Muscle layer of colon (tissue), 2 donors: ENCODE data around the gene LSMEM2.
"Not testable (repeated sequence)": the region's sequence is repeated elsewhere in the genome, so short reads cannot be mapped to it uniquely, and the experiment has no call there.

Source experiments
- H3K27ac ChIP-seq: one replicate; pipeline ENCODE4 v1.7.0; 2013; ENCODE audit warnings: low read depth, mild to moderate bottlenecking, low read length, moderate library complexity
- H3K27me3 ChIP-seq, 2 donors: one replicate each; pipeline ENCODE4 v1.7.0; 2013; ENCODE audit warnings: low read length in 2 of 2, mild to moderate bottlenecking in 2 of 2; ENCODE audit not compliant: insufficient read depth in 2 of 2, control insufficient read depth in 1 of 2
- H3K36me3 ChIP-seq: one replicate; pipeline ENCODE4 v1.7.0; 2013; ENCODE audit warnings: mild to moderate bottlenecking, low read length; ENCODE audit not compliant: insufficient read depth
- H3K4me1 ChIP-seq: one replicate; pipeline ENCODE4 v1.7.0; 2013; ENCODE audit warnings: mild to moderate bottlenecking, low read length; ENCODE audit not compliant: insufficient read depth
- H3K4me3 ChIP-seq, 2 donors: one replicate each; pipeline ENCODE4 v1.7.0; 2013; ENCODE audit warnings: low read length in 2 of 2, low read depth in 1 of 2, mild to moderate bottlenecking in 1 of 2, moderate library complexity in 1 of 2
- H3K9ac ChIP-seq: one replicate; pipeline ENCODE4 v1.7.0; 2013; ENCODE audit warnings: low read length
- H3K9me3 ChIP-seq: one replicate; pipeline ENCODE4 v1.7.0; 2013; ENCODE audit warnings: mild to moderate bottlenecking, low read length
- donor health status: abdominal sarcoma.
- donor health status: Adenocarcinoma of cecum.

The LSMEM2 gene

GRCh38 chr3:50267280-50267913 lies 11.5 kb upstream of the LSMEM2 start:
- Histone ChIP-seq H3K27ac (peak overlapping the region; percentile 82), H3K9me3 (no peaks in the 10 kb centered on the region), H3K4me3 (peak overlapping the region; percentile 37 to 79), H3K36me3 (peaks cover 7% of the 10 kb centered on the region), H3K9ac (peak overlapping the region; percentile 91), H3K27me3 (no peaks in the 10 kb centered on the region), H3K4me1 (peaks cover 58% of the 10 kb centered on the region)

- H3K36me3 ChIP-seq = peaks cover 7% of the 10 kb centered on the region
- peaks cover 61% of the 10 kb centered on the region for H3K4me1 ChIP-seq
- H3K27ac ChIP-seq = peak overlapping the region; percentile 82
- peak overlapping the region; percentile 37 to 79 for H3K4me3 ChIP-seq
- H3K9ac ChIP-seq = peak overlapping the region; percentile 91
- H3K27me3 ChIP-seq = no peaks in the 10 kb centered on the region
- H3K9me3 ChIP-seq = no peaks in the 10 kb centered on the region
Measured at GRCh38 chr3:50268276-50268675, 10.6 kb upstream of the LSMEM2 start.

GRCh38 chr3:50268703-50269451 lies 10.0 kb upstream of the LSMEM2 start, which contains the start of gene SEMA3B:
TSS of gene SEMA3B (plus strand) at chr3:50269147. CDS start at chr3:50269241, 94 bp downstream.
- Histone ChIP-seq H3K27ac (peak within 1 kb of the TSS; percentile 82), H3K36me3 (peaks cover 7% of the 10 kb centered on the region), H3K4me1 (peaks cover 61% of the 10 kb centered on the region), H3K27me3 (no peaks in the 10 kb centered on the region), H3K9ac (peak within 1 kb of the TSS; percentile 91), H3K9me3 (no peaks in the 10 kb centered on the region), H3K4me3 (peak within 1 kb of the TSS; percentile 37 to 79)

GRCh38 chr3:50269460-50269859 lies 9.4 kb upstream of the LSMEM2 start:
- Histone ChIP-seq H3K4me1 (peaks cover 55% of the 10 kb centered on the region), H3K9ac (peak overlapping the region; percentile 66), H3K27ac (peak overlapping the region; percentile 77), H3K27me3 (peaks cover 0 to under 1% of the 10 kb centered on the region in 2 donors), H3K9me3 (no peaks in the 10 kb centered on the region), H3K36me3 (peaks cover 7% of the 10 kb centered on the region), H3K4me3 (peak overlapping the region; percentile 12 to 79)

GRCh38 chr3:50269977-50270413 lies 8.9 kb upstream of the LSMEM2 start:
- Histone ChIP-seq H3K9me3 (no peaks in the 10 kb centered on the region), H3K4me3 (peak overlapping the region in 1 of 2 donors; percentile 79), H3K4me1 (peaks cover 51% of the 10 kb centered on the region), H3K27ac (peak overlapping the region; percentile 77), H3K9ac (no peak overlapping the region), H3K27me3 (peaks cover 0 to 6% of the 10 kb centered on the region in 2 donors), H3K36me3 (peaks cover 7% of the 10 kb centered on the region)

- Histone ChIP-seq H3K9me3 (no peaks in the 10 kb centered on the region), H3K4me3 (peak overlapping the region in 1 of 2 donors; percentile 79), H3K9ac (no peak overlapping the region), H3K27ac (peak overlapping the region; percentile 77), H3K36me3 (peaks cover 7% of the 10 kb centered on the region), H3K4me1 (peaks cover 44% of the 10 kb centered on the region), H3K27me3 (peaks cover 0 to 11% of the 10 kb centered on the region in 2 donors)
Measured at GRCh38 chr3:50270422-50271224, 8.3 kb upstream of the LSMEM2 start.

- H3K4me3 ChIP-seq = no peak overlapping the region
- peak overlapping the region; percentile 17 for H3K27ac ChIP-seq
- H3K27me3 ChIP-seq = peaks cover 0 to 11% of the 10 kb centered on the region in 2 donors
- peaks cover 7% of the 10 kb centered on the region for H3K36me3 ChIP-seq
- H3K9ac ChIP-seq = no peak overlapping the region
- no peaks in the 10 kb centered on the region for H3K9me3 ChIP-seq
- H3K4me1 ChIP-seq = peaks cover 36% of the 10 kb centered on the region
Measured at GRCh38 chr3:50271314-50271936, 7.5 kb upstream of the LSMEM2 start.

GRCh38 chr3:50272538-50272910 lies 6.4 kb upstream of the LSMEM2 start:
- peaks cover 32% of the 10 kb centered on the region for H3K4me1 ChIP-seq
- H3K27ac ChIP-seq, H3K9ac ChIP-seq, H3K9me3 ChIP-seq, H3K36me3 ChIP-seq, H3K4me3 ChIP-seq: not testable (repeated sequence)
- H3K27me3 ChIP-seq = peaks cover 0 to 11% of the 10 kb centered on the region in 2 donors

- H3K4me1 ChIP-seq = peaks cover 27% of the 10 kb centered on the region
- H3K27ac ChIP-seq = no peak overlapping the region
- peak overlapping the region; percentile 45 to 55 for H3K4me3 ChIP-seq
- peaks cover 7% of the 10 kb centered on the region for H3K36me3 ChIP-seq
- no peak overlapping the region for H3K9ac ChIP-seq
- H3K27me3 ChIP-seq = peaks cover 0 to 11% of the 10 kb centered on the region in 2 donors
- no peaks in the 10 kb centered on the region for H3K9me3 ChIP-seq
Measured at GRCh38 chr3:50272911-50273688, 5.8 kb upstream of the LSMEM2 start.

- H3K9ac ChIP-seq = no peak overlapping the region
- H3K36me3 ChIP-seq = peaks cover 7% of the 10 kb centered on the region
- no peak overlapping the region for H3K27ac ChIP-seq
- H3K27me3 ChIP-seq = peaks cover 0 to 11% of the 10 kb centered on the region in 2 donors
- H3K9me3 ChIP-seq = no peaks in the 10 kb centered on the region
- peaks cover 21% of the 10 kb centered on the region for H3K4me1 ChIP-seq
- peak overlapping the region in 1 of 2 donors; percentile 55 for H3K4me3 ChIP-seq
Measured at GRCh38 chr3:50273689-50274065, 5.2 kb upstream of the LSMEM2 start.
